HG03060 (cell line): ENCODE results near the gene RALGAPA2.

Source experiments
- ATAC-seq: cut with Tn5 transposase; IDR thresholded peaks from one replicate; pipeline ENCODE4 v1.9.1; 2021; ENCODE audit warnings: low read depth, moderate number of reproducible peaks; ENCODE audit not compliant: unreplicated experiment

Gene RALGAPA2

DNA sequence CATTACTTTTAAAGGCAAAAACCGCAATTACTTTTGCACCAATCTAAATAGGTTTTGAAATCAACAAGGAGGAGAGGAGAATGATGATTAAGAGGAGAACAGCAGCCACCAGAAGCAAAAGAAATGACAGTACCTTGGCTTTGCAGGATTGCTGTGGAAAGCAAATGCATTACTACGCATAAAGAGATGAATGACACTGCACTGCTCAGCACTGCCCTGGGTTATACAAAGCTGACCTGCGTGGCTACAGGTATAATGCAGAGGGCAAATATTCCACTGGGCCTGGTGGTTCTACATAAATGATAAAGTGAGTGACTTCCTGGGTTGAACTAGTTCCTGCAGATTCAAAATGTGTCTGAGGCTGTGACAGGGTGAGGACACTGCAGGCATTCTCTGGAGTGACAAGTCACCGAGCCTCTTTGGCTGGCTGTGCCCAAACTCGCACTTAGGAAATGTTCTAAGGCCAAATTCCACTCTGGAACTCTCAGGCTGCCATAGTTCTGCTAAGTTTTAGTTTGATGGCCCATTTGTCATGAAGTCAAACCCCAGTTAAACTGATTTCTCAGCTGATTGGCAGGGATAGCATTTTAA, 265.9 kb downstream of the RALGAPA2 start:
- ATAC-seq, result no peak

DNA sequence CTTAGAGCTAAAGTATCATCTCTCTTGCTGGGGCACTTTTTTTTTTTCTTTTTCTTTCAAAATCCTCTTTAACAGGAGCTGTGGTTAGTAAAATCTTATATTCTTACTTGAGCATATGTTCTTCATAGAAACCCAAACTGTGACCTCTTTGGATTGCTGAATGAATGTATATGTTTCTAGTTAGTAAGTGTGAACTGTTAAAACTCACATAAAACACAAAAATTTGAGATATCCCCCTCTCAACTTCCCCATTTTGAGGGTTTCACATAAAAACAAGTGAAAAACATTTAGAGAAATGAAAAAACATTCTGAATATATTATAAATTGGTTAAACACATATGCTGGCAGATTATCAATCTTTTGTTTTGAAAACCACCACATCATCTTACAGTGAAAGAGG, 266.4 kb downstream of the RALGAPA2 start:
- ATAC-seq, result no peak

- ATAC-seq, result no peak
Observed at GRCh38 chr20:20443504-20443903, 268.9 kb downstream of the RALGAPA2 start.

DNA sequence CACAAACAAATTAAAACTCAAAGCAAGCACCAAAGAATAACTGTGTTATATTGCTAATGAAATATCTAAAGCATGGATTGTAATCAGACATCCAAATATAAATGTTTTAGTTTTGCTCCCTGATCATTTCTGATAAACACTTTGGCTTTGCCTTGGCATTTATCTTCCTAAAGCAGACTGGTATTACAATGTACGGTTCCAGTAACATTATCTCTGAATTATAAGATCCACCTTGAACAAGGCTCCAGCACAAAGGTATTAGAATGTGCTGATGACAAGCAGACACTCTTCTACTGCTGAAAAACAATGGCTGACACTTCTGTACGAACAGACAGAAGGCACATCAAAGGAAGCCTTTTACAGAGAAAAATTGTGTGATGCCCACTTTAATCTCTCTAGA, 270.0 kb downstream of the RALGAPA2 start:
- ATAC-seq, result no peak

GRCh38 chr20:20440886-20441658, 271.4 kb downstream of the RALGAPA2 start:
- no peak for ATAC-seq

GRCh38 chr20:20440481-20440880, 272.0 kb downstream of the RALGAPA2 start:
- no peak for ATAC-seq

GRCh38 chr20:20439602-20440190, 272.7 kb downstream of the RALGAPA2 start:
- ATAC-seq, result no peak

DNA sequence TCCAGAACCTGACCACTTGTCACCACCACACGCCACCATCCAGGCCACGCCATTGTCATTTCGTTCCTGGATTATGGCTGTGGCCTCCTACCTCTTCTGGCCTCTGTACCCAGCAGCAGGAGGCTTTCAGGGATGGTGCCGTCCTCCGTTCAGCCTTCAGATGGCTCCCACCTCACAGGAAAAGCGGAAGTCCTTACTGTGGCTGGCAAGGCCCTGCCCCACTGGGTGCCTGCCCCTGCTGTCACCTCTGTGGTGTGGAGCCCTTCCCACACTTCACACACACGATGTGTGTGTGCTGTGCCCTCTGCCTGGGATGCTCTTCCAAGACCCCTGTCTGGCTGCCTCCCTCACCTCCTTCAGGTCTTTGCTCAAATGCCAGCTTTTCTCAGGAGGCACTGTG, 275.1 kb downstream of the RALGAPA2 start:
- ATAC-seq, result no peak

DNA sequence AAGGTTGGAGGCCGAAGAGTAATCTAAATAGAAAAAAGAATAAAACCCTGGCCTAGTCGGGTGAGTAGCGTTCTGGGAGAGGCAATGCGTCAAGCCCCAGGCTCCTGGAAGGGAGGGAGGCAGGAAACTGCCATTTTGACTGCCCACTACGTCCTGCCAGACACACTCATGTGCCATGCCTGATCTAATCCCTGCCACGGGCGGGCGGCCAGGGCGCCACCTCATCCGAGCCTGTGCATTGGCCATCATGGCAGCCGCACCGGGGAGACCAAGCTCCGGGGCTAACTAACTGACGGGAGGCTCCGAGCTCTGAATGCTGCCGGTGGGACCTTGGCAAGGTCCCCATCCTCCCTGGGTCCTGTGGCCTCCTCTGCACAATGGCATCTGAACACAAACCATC, 275.8 kb downstream of the RALGAPA2 start:
- ATAC-seq, result no peak

GRCh38 chr20:20435453-20435852, 277.0 kb downstream of the RALGAPA2 start:
- no peak for ATAC-seq

DNA sequence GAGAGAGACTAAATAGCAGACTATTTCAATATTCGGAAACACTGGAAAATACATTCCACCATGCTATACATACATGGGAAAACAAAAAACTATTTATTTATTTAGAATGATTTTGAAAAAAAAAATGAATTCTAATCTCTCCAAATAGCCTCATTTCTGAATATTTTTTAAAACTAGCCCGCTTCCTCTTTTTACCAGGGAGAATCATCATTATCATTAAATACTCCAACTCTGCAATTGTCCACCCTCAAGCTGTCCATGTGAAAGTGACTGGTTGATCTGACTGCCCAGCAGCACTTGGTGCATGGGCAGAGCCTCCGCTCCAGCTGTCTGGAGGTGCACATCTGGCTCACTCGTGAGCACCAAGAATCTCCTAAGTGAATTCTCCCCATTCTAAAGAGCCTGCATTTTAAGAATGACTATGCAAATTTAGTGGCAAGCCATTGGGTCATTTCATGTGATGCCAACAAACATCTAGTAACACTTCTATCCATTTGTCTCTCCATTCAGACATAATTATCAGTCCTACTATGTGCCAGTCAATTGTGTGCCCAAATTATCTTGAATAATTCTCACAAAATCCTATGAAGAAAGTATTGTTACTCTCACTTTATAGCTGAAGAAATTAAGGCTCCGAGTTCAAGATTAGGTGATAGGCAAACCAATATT, 279.7 kb downstream of the RALGAPA2 start:
- no peak for ATAC-seq

DNA sequence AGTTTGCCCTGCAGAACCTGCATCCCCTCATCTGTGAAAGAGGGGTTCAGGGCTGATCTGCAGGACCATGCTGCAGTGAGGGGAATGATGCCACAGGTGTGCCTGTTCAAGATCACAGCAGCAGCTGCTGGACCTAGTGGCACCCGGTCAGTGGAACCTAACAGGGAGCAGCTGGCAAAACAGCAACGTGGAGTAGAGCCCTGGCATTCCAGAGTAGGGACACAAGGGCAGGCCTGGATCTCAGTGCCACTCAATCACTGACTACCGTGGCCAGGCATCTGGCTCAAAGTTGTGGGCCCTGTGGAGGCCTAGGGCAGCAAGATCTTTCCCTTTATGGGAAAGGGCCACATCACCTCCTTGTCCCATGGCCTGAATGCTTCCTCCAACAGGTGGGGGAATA, 282.4 kb downstream of the RALGAPA2 start:
- ATAC-seq, result no peak

- ATAC-seq, result no peak
Observed at GRCh38 chr20:20428067-20428466, 284.4 kb downstream of the RALGAPA2 start.

DNA sequence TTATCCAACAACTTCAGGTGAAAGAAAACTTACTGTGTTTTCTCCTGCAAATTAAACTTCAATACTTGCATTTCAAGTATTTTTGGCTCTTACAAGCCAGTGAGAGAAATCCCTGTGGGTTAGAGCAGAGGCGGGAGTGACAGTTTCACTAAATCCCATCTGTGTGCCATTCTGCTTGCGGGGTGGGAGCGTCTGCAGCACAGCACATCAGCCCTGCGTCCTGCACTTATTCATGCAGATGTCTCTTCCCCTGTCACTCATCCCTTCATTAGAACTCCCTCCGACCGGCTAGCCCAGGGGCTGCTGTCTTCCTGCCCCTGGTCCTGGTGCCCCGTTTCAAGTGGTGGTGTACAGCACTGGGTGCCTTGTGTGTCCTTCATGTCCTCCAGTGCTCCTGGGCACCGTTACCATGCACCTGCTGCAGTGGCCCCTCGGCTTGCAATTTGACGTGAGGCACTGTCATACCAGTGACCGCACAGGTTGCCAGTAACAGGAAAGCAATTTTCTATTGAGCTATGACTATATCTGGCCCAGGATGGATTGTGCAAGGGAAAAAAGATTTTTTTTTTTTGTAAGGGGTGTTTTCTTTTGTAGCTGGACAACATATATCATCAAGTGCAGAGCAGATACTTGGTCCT, 285.1 kb downstream of the RALGAPA2 start:
- no peak for ATAC-seq

GRCh38 chr20:20426655-20426907, 285.9 kb downstream of the RALGAPA2 start:
- no peak for ATAC-seq

DNA sequence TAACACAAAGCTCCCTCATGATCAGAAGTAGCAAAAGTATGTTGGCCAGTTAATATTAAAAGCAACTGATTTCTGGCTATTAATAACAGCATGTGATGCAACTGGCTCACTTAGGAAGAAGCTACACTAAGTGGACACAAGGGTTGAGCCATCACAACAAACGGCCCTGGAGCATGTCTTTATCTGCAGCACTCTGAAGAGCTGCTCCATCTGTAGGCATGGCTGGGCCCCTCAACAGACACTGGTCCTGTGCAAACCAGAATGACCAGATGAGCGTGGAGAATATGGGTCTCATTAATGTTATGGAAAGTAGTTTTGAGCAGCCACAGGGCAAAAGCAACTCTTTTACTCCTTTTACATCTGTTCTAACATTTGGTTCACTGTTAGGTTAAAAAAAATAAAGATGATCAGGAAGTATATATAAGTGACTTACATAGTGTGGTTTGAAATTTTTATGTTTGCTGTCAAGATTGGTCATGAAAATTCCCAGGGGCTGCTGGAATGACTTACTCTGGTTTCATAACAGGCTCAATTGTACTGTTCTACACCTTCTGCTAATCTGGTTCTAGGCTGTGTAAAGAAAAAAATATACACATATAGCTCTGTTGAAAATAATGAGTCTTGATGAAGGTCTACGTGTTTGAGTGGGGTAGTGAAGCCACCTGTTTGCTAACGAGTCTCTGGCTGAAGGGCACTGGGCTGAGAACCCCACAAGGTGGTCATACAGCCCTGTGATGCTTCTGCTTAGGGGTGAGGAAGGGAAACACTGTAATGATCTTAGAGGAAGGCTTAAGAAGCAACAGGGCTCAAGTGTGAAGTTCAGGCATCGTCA, 286.4 kb downstream of the RALGAPA2 start:
- no peak for ATAC-seq

DNA sequence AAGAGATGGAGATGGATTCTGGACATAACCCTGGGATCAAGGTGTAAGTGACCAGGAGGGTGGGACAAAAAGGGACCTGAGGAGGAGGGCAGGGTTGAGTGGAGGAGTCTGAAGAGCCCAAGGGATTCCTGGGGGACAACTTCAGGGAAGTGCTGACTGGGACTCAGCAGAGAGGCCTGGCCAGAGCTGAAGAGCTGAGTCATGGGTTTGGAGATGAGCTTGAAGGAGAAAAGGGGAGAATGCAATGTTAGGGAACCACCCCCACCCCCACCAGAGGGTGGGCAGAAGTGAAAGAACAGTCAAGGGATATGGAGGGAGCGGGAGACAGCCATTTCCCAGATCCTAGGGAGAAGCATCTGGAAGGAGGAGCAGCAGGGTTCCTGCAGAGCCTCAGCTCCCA, 289.3 kb downstream of the RALGAPA2 start:
- no peak for ATAC-seq

DNA sequence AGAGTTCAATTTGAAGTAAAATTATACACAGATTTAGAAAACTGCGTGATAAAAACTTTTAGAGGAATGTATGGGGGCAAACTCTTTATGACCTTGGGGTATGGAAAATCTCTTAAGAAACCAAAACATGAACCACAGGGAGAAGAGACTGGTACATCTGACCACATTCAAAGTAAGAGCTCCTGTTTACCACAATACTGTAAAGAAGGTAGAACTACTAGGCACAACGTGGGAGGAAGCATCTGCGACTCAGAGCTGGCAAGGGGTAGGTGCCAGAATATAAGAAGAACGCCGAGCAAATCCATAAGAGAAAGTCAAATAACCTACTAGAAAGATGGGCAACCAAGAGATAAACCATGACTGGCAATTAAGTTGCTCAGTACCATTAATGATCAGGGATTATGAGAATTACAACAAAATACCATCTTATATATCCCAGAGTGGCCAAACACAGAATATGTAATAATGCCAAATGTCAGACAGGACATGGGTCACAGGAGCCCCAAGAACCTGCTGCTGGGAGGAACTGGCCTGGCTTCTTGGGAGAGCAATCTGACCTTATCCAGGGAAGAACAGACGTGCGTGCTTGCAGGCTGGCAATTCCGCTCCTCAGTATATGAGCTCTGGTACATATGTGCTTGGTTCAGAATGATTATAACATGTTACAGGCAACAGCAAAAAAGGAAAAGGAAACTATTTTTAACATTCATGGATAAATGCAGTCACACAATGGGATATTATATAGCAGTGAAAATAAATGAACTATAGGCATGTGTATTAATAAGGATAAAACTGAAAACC, 294.4 kb downstream of the RALGAPA2 start:
- no peak for ATAC-seq

DNA sequence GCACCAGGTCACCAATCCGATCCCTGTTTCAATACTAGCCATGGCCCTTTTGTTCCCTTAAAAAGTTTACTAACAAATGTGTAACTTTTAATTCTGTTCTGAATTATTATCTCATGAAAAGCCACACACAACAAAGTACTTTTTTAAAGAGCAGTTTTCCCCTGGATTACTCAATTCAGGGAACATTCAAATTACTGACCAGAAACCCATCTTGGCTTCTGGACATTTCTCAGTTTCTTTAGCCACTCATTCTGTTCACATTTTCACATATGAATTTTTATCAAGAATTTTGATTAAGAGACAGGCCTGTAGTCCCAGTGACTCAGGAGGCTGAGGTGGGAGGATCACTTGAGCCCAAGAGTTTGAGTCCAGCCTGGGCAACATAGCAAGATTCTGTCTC, 297.1 kb downstream of the RALGAPA2 start:
- ATAC-seq, result no peak
